Effector memory CD4-positive, alpha-beta T cell (primary cell): Measurements from ENCODE around the gene C14orf93.

Experiments
- DNase-seq, 3 donors: peaks; one replicate each; pipeline ENCODE4 v3.0.0-alpha.2; 2020
- H3K27ac ChIP-seq: 2 replicates; pipeline ENCODE4 v1.7.0; 2013; ENCODE audit warnings: mild to moderate bottlenecking, low read length, moderate library complexity; ENCODE audit not compliant: insufficient read depth, poor library complexity, severe bottlenecking
- H3K27me3 ChIP-seq: replicated peaks from 2 replicates; pipeline ENCODE4 v1.7.0; 2013; ENCODE audit warnings: mild to moderate bottlenecking, low read length; ENCODE audit not compliant: insufficient read depth, control insufficient read depth, poor library complexity, severe bottlenecking
- H3K36me3 ChIP-seq: 2 replicates; pipeline ENCODE4 v1.7.0; 2013; ENCODE audit warnings: mild to moderate bottlenecking, low read length, moderate library complexity; ENCODE audit not compliant: control insufficient read depth, insufficient read depth
- H3K4me1 ChIP-seq: 2 replicates; pipeline ENCODE4 v1.7.0; 2013; ENCODE audit warnings: low read length, mild to moderate bottlenecking; ENCODE audit not compliant: control insufficient read depth, insufficient read depth, poor library complexity, severe bottlenecking
- H3K4me3 ChIP-seq: 2 replicates; pipeline ENCODE4 v1.7.0; 2013; ENCODE audit warnings: low read length, low read depth, mild to moderate bottlenecking; ENCODE audit not compliant: insufficient read depth, poor library complexity, severe bottlenecking
- H3K9me3 ChIP-seq: 2 replicates; pipeline ENCODE4 v1.7.0; 2013; ENCODE audit warnings: mild to moderate bottlenecking, low read length, moderate library complexity; ENCODE audit not compliant: control insufficient read depth

C14orf93 gene

DNA sequence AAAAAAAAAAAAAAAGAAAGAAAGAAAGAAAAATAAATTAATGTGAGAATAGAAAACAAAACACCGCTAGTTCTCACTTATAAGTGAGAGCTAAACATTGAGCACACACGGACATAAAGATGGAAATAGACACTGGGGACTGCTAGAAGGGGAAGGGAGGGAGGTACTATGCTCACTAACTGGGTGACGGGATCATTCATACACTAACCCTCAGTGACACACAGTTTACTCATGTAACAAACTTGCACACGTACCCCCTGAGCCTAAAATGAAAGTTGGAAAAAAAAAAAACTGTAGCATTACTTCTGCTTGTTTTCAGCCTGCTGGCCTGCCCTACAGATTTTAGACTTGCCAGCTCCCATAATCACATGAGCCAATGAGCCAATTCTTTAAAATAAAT is 70.3 kb downstream of the C14orf93 start:
- no peak for DNase-seq
- Histone ChIP-seq H3K4me1 (no peaks in the 10 kb centered on the region), H3K9me3 (no peaks in the 10 kb centered on the region)

More for the DNA sequence above, 70.3 kb downstream of the C14orf93 start:
- no peak overlapping the region for H3K4me3 ChIP-seq
- H3K27me3 ChIP-seq, result no peaks in the 10 kb centered on the region
- no peaks in the 10 kb centered on the region for H3K36me3 ChIP-seq
- H3K27ac ChIP-seq, result no peak overlapping the region
